ENCODE results near the gene ZDBF2. TPM values are rescaled to one million over a fixed set of nuclear protein-coding genes. Genes with fewer than 3 reads are reported as not detected.

ZDBF2 gene
- total RNA-seq (2022; extraction: Qiagen RNA extraction; ENCODE audit: low read depth) = 1.1 to 2.9 TPM (median 1.3 TPM) in 5 replicates

GRCh38 chr2:206274434-206275311 is at the start of gene ZDBF2:
ZDBF2 (plus strand) TSS chr2:206274663; CDS start chr2:206281850, 7,187 bp downstream.

Other genes starting within 250 kb of the ZDBF2 start
- 1.7 to 2.3 TPM (median 2.0 TPM) in 5 replicates for gene INO80D, start 188.5 kb upstream of the ZDBF2 start, total RNA-seq (2022; extraction: Qiagen RNA extraction; ENCODE audit: low read depth)
- 60.0 to 72.9 TPM (median 65.4 TPM) in 5 replicates for gene NDUFS1, start 115.2 kb upstream of the ZDBF2 start, total RNA-seq (2022; extraction: Qiagen RNA extraction; ENCODE audit: low read depth)
- 998 to 1,236 TPM (median 1,052 TPM) in 5 replicates for gene EEF1B2, start 114.8 kb upstream of the ZDBF2 start, total RNA-seq (2022; extraction: Qiagen RNA extraction; ENCODE audit: low read depth)
- 8.8 to 10.2 TPM (median 10.0 TPM) in 5 replicates for gene ADAM23, start 168.9 kb downstream of the ZDBF2 start, total RNA-seq (2022; extraction: Qiagen RNA extraction; ENCODE audit: low read depth)